ENCODE data around the gene CLDN12. TPM values are rescaled to one million over a fixed set of nuclear protein-coding genes. Genes with fewer than 3 reads are reported as not detected.

The CLDN12 gene
- total and polyA plus RNA-seq, 2 of the 4 experiments (the other 2 are of a cell fraction), result 33.4 to 46.4 TPM

DNA sequence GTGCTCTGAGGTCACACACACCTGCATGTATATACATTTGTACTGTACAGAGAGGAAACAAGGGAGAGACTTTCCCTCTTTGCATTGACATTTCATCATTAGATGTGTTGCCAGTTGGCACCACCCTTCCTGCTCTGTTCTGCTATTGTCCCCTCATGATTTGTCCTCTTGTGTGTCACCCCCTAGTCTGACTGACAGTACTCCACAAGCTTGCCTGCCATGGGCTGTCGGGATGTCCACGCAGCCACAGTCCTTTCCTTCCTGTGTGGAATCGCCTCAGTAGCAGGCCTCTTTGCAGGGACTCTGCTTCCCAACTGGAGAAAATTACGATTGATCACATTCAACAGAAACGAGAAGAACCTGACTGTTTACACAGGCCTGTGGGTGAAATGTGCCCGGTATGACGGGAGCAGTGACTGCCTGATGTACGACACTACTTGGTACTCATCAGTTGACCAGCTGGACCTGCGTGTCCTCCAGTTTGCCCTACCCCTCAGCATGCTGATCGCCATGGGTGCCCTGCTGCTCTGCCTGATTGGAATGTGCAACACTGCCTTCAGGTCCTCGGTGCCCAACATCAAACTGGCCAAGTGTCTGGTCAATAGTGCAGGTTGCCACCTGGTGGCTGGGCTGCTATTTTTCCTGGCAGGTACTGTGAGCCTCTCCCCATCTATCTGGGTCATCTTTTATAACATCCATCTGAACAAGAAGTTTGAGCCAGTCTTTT is 9.4 kb downstream of the CLDN12 start:
- no peak overlapping the region for H2AFZ ChIP-seq (replicated peaks; ENCODE audit: low read length, poor library complexity)
- ChIA-PET POLR2A (ENCODE audit: unreplicated experiment) (no interaction called here), CTCF (no interaction called here)
- no peak overlapping the region for H3K4me2 ChIP-seq (ENCODE audit: low read depth, low read length)
- DNase-seq (no peak), ATAC-seq (ENCODE audit: low read depth) (no peak)
- no peak overlapping the region for H3K14ac ChIP-seq (replicated peaks; ENCODE audit: low read depth, low read length)
- H3K4me3 ChIP-seq (ENCODE audit: insufficient read depth, low read depth, low read length), result no peak overlapping the region
- 96% methylated on average over 8 of the region's 11 CpGs; no CpG with 5 or more reads in 1 of the 2 experiments for WGBS, 2 experiments (ENCODE audit: extremely low coverage in 2 of 2, insufficient read length in 1 of 2)
- peaks cover 11% of the 10 kb centered on the region; the same call in 1 of the 2 replicates for H4K20me1 ChIP-seq (ENCODE audit: insufficient read depth, low read length)
- peaks cover 19 to 28% of the 10 kb centered on the region in 2 experiments for H3K79me1 ChIP-seq (ENCODE audit: low read depth in 1 of 2, low read length in 2 of 2)
- no peak for TF ChIP-seq CEBPB (IDR thresholded peaks at IDR 0.05; ENCODE audit: low read depth, low read length)
- TF ChIP-seq, protein P1, sequence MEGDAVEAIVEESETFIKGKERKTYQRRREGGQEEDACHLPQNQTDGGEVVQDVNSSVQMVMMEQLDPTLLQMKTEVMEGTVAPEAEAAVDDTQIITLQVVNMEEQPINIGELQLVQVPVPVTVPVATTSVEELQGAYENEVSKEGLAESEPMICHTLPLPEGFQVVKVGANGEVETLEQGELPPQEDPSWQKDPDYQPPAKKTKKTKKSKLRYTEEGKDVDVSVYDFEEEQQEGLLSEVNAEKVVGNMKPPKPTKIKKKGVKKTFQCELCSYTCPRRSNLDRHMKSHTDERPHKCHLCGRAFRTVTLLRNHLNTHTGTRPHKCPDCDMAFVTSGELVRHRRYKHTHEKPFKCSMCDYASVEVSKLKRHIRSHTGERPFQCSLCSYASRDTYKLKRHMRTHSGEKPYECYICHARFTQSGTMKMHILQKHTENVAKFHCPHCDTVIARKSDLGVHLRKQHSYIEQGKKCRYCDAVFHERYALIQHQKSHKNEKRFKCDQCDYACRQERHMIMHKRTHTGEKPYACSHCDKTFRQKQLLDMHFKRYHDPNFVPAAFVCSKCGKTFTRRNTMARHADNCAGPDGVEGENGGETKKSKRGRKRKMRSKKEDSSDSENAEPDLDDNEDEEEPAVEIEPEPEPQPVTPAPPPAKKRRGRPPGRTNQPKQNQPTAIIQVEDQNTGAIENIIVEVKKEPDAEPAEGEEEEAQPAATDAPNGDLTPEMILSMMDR (conservative IDR thresholded peaks at IDR 0.05; ENCODE audit: low read depth, low read length), result 0 out of 2 replicates have a peak, but pooled peaks have one; percentile 19
- intact Hi-C loops (cut with micrococcal nuclease), result no loop called here
- H3K9me1 ChIP-seq (ENCODE audit: insufficient read depth, low read length), result peaks cover 4% of the 10 kb centered on the region; the same call in 1 of the 2 replicates
- no peak overlapping the region for H2BK120ac ChIP-seq (ENCODE audit: low read depth, low read length)
- no peak overlapping the region for H2BK15ac ChIP-seq (ENCODE audit: low read depth, low read length)
- dilution Hi-C loops (cut with HindIII; ENCODE audit: low sequenced_read_pairs, unreplicated experiment), result no loop called here
- H2BK20ac ChIP-seq (ENCODE audit: low read depth, low read length), result no peak overlapping the region
- no peak overlapping the region for H2AK5ac ChIP-seq (ENCODE audit: low read depth, low read length)
- no peak overlapping the region for H4K8ac ChIP-seq (ENCODE audit: low read depth in 2 of 2, low read length in 2 of 2)
- no peak overlapping the region for H3K27ac ChIP-seq (ENCODE audit: insufficient read depth, low read length)
- no peak overlapping the region for H3K18ac ChIP-seq (ENCODE audit: low read depth, low read length)
- no TSS peak for BruUV-seq (replicated peaks)
- H3K27me3 ChIP-seq (ENCODE audit: control insufficient read depth, insufficient read depth, low read length), result no peaks in the 10 kb centered on the region
- H3K9me3 ChIP-seq (ENCODE audit: control insufficient read depth, insufficient read depth, low read length), result no peaks in the 10 kb centered on the region
- H3K23ac ChIP-seq (ENCODE audit: low read depth, low read length), result no peak overlapping the region
- H3K56ac ChIP-seq (ENCODE audit: extremely low read depth, insufficient read depth, low read length), result no peak overlapping the region
- no peak overlapping the region for H2BK5ac ChIP-seq (ENCODE audit: low read depth, low read length, poor library complexity, severe bottlenecking)
- no peak overlapping the region for H4K91ac ChIP-seq (ENCODE audit: insufficient read depth, low read depth, low read length)
- peaks cover 19% of the 10 kb centered on the region for H3K36me3 ChIP-seq (ENCODE audit: control insufficient read depth, insufficient read depth, low read length)
- H2AK9ac ChIP-seq (replicated peaks; ENCODE audit: low read depth, low read length, poor library complexity), result no peak overlapping the region
- no peaks in the 10 kb centered on the region for H3K4me1 ChIP-seq (ENCODE audit: control insufficient read depth, insufficient read depth, low read length)
- in situ Hi-C loops (cut with MboI; ENCODE audit: low sequenced_read_pairs), result no loop called here
- H3K9ac ChIP-seq (ENCODE audit: low read depth, low read length), result no peak overlapping the region
- H4K5ac ChIP-seq (ENCODE audit: low read depth, low read length), result no peak overlapping the region
- H3K4ac ChIP-seq (ENCODE audit: low read depth, low read length), result no peak overlapping the region

Data from IMR-90 (cell line).